DND-41 (cell line): Measurements from ENCODE around the gene KCP.

Experiments used
- CTCF ChIP-seq: IDR thresholded peaks from 2 replicates; pipeline ENCODE4 v1.5.1; 2012; ENCODE audit warnings: borderline replicate concordance, low read length, moderate library complexity, mild to moderate bottlenecking; ENCODE audit not compliant: poor library complexity, severe bottlenecking; ENCODE audit errors: extremely low read depth
- EZH2 ChIP-seq: IDR thresholded peaks from 3 replicates; pipeline ENCODE4 v1.6.1; 2012; ENCODE audit warnings: borderline replicate concordance, low read depth, mild to moderate bottlenecking, moderate library complexity, low read length, inconsistent platforms; ENCODE audit not compliant: severe bottlenecking

- TF ChIP-seq CTCF (no peak), EZH2 (no peak)
Measured at GRCh38 chr7:128835790-128836641, 74.5 kb downstream of the KCP start.
